H1 (cell line): ENCODE data around the gene BRIX1. TPM values are rescaled to one million over a fixed set of nuclear protein-coding genes. Genes with fewer than 3 reads are reported as not detected.

Experiments used
- BACH1 ChIP-seq: IDR thresholded peaks from 2 replicates; pipeline ENCODE4 v1.6.1; 2012; ENCODE audit warnings: low read length, improper control_type of control experiment
- CBX5 ChIP-seq: fragments of 300-800, 300-1000 bp; sonication (generic); IDR thresholded peaks from 2 replicates; pipeline ENCODE4 v1.7.1; 2016; ENCODE audit warnings: antibody characterized with exemption, low read length, low read depth
- JUND ChIP-seq: IDR thresholded peaks from 2 replicates; pipeline ENCODE4 v1.6.1; 2011; ENCODE audit warnings: mild to moderate bottlenecking, improper control_type of control experiment, low read length
- SP1 ChIP-seq: IDR thresholded peaks from 2 replicates; pipeline ENCODE4 v1.6.1; 2011; ENCODE audit warnings: low read depth, low read length
- ZNF274 ChIP-seq: IDR thresholded peaks from 2 replicates; pipeline ENCODE4 v1.7.0; 2012; ENCODE audit warnings: low read length, borderline replicate concordance; ENCODE audit errors: extremely low read depth
- polyA plus RNA-seq, 7 experiments: library from polyadenylated mRNA; depleted of rRNA in 3 of 7; stranded (reverse) in 5 of 7; unstranded in 2 of 7; fragments of >200 nt in 5 of 7; fragments of 200-250 nt in 2 of 7; gene quantifications; 1 replicate in 5 of 7; 2 replicates in 1 of 7; 4 replicates in 1 of 7; pipeline versions ENCODE4 v1.2.1 to v1.2.3, GENCODE V29; 2011 to 2013; ENCODE audit warnings: missing spikeins in 2 of 7, mixed read lengths in 2 of 7
- total RNA-seq: library from RNA; stranded (reverse); fragmentation: NEBNext Ultra II Directional; extraction: Animal tissue kit (Norgen Biotek cat#: 25700); gene quantifications from 2 replicates; pipeline ENCODE4 v1.2.1, GENCODE V29; 2021

BRIX1 gene
- total and polyA plus RNA-seq, 2 of the 8 experiments (the other 6 are each of a cell fraction or from before 2014, with no cell fraction given), result 26.9 to 71.7 TPM

DNA sequence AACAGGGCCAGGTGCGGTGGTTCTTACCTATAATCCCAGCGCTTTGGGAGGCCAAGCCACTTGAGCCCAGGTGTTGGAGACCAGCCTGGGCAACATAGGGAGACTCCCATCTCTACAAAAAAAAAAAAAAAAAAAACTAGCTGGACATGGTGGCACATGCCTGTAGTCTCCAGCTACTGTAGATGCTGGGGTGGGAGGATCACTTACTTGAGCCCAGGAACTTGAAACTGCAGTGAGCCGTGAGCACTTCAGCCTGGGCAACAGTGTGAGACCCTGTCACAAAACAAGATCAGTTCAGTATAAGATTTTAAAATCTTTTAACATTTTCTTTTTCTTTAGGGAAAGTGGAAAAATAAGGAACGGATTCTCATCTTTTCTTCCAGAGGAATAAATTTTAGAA, 2.5 kb downstream of the BRIX1 start (continued):
- no peak for TF ChIP-seq CBX5
- TF ChIP-seq JUND, result no peak
- TF ChIP-seq BACH1, result no peak
- no peak for TF ChIP-seq SP1
- TF ChIP-seq ZNF274, result no peak
